WI38 (cell line): Measurements from ENCODE around the gene SCTR.

Experiments used
- H3K4me3 ChIP-seq: 2 replicates; pipeline ENCODE4 v1.5.1; 2011; ENCODE audit warnings: low read depth, mild to moderate bottlenecking, control low read depth, low read length
- CTCF ChIP-seq: IDR thresholded peaks from 2 replicates; pipeline ENCODE4 v1.5.1; 2012; ENCODE audit warnings: low read depth, mild to moderate bottlenecking, control low read depth, low read length

The SCTR gene

GRCh38 chr2:119483395-119483753, 40.9 kb downstream of the SCTR start:
- H3K4me3 ChIP-seq, result no peak overlapping the region
- no peak for TF ChIP-seq CTCF

- no peak overlapping the region for H3K4me3 ChIP-seq
- TF ChIP-seq CTCF, result no peak
Measured at GRCh38 chr2:119482481-119483394, 41.5 kb downstream of the SCTR start.

GRCh38 chr2:119481501-119482455, 42.5 kb downstream of the SCTR start:
- no peak overlapping the region for H3K4me3 ChIP-seq
- TF ChIP-seq CTCF, result no peak

GRCh38 chr2:119480718-119481142, 43.6 kb downstream of the SCTR start:
- TF ChIP-seq CTCF, result no peak
- H3K4me3 ChIP-seq, result no peak overlapping the region

GRCh38 chr2:119480184-119480583, 44.1 kb downstream of the SCTR start:
- TF ChIP-seq CTCF, result no peak
- no peak overlapping the region for H3K4me3 ChIP-seq

GRCh38 chr2:119478978-119479295, 45.3 kb downstream of the SCTR start:
- no peak overlapping the region for H3K4me3 ChIP-seq
- no peak for TF ChIP-seq CTCF
